ENCODE measurements around the gene CAMK1D. TPM values are rescaled to one million over a fixed set of nuclear protein-coding genes. Genes with fewer than 3 reads are reported as not detected.

CAMK1D gene
- total and polyA plus RNA-seq, 2 of the 8 experiments (the other 6 are each of a cell fraction or from before 2014, with no cell fraction given), result 3.5 to 10.6 TPM

GRCh38 chr10:12409613-12410012 lies 60.3 kb downstream of the CAMK1D start:
- Histone ChIP-seq H3K4me2 (ENCODE audit: insufficient read depth in 1 of 2, low read depth in 2 of 2, low read length in 2 of 2) (no peak overlapping the region), H3K4me1 (replicated peaks in 1 of 4; ENCODE audit: control insufficient read depth in 3 of 4, insufficient read depth in 4 of 4, low read length in 3 of 4) (no peaks in the 10 kb centered on the region; a peak in 1 of 7 replicates), H2BK15ac (ENCODE audit: low read length) (no peak overlapping the region), H2AFZ (ENCODE audit: low read length) (no peak overlapping the region), H3K27me3 (replicated peaks in 1 of 4; ENCODE audit: control insufficient read depth in 3 of 4, extremely low read depth in 1 of 4, insufficient read depth in 3 of 4, low read length in 3 of 4) (no peaks in the 10 kb centered on the region), H3K18ac (ENCODE audit: extremely low read depth, low read length) (no peak overlapping the region), H4K5ac (ENCODE audit: insufficient read length, low read depth, low read length) (no peak overlapping the region), H3K36me3 (ENCODE audit: control insufficient read depth in 2 of 4, insufficient read depth in 4 of 4, low read length in 3 of 4) (no peaks in the 10 kb centered on the region), H2BK5ac (ENCODE audit: low read depth, low read length) (no peak overlapping the region), H2BK120ac (replicated peaks; ENCODE audit: low read depth, low read length) (no peak overlapping the region), H3K4ac (replicated peaks; ENCODE audit: insufficient read length, low read depth, low read length) (no peak overlapping the region), H3K9me3 (ENCODE audit: insufficient read depth in 2 of 2, low read depth in 1 of 2, low read length in 1 of 2) (no peaks in the 10 kb centered on the region), H3K9ac (replicated peaks in 1 of 4; ENCODE audit: extremely low read depth in 1 of 4, low read depth in 3 of 4, low read length in 3 of 4) (no peak overlapping the region), H2BK12ac (ENCODE audit: low read depth, low read length) (no peak overlapping the region), H3K27ac (ENCODE audit: low read depth, low read length) (no peak overlapping the region), H3K14ac (ENCODE audit: insufficient read length) (no peak overlapping the region), H4K8ac (ENCODE audit: extremely low read depth, insufficient read depth, low read length) (no peak overlapping the region), H3K4me3 (ENCODE audit: extremely low read depth in 1 of 4, insufficient read depth in 2 of 4, low read depth in 3 of 4, low read length in 4 of 4) (no peak overlapping the region), H3K56ac (replicated peaks; ENCODE audit: insufficient read length, low read depth, low read length) (no peak overlapping the region), H2BK20ac (ENCODE audit: low read length) (no peak overlapping the region), H3K23ac (ENCODE audit: insufficient read length) (no peak overlapping the region), H4K91ac (replicated peaks; ENCODE audit: insufficient read length, low read length) (no peak overlapping the region), H3K79me1 (ENCODE audit: low read depth, low read length) (no peaks in the 10 kb centered on the region), H2AK5ac (ENCODE audit: low read depth, low read length) (no peak overlapping the region), H4K20me1 (replicated peaks in 1 of 2; ENCODE audit: control insufficient read depth in 1 of 2, insufficient read depth in 2 of 2, low read length in 2 of 2) (no peaks in the 10 kb centered on the region), H3K23me2 (ENCODE audit: low read depth, low read length) (peaks cover 2% of the 10 kb centered on the region; the same call in 1 of the 2 replicates), H3K79me2 (ENCODE audit: control insufficient read depth in 1 of 2, insufficient read depth in 2 of 2, low read length in 2 of 2) (no peaks in the 10 kb centered on the region)
- FAIRE-seq (no peak), DNase-seq (ENCODE audit: low read depth in 1 of 2, low spot score in 2 of 2) (no peak)
- WGBS, 2 experiments (ENCODE audit: extremely low coverage in 1 of 2, insufficient coverage in 1 of 2, insufficient read length in 1 of 2, insufficient replicate concordance in 2 of 2, low coverage in 1 of 2, low lambda C conversion rate in 2 of 2, missing lambda C conversion rate in 1 of 2), result 94% methylated on average over 5 of the region's 5 CpGs; no CpG with 5 or more reads in 1 of the 2 experiments
- ChIA-PET CTCF (ENCODE audit: partially characterized antibody) (no interaction called here), POLR2A (ENCODE audit: partially characterized antibody) (no interaction called here)
- TF ChIP-seq SUZ12 (IDR thresholded peaks at IDR 0.05; ENCODE audit: low read length), result no peak
- TF ChIP-seq, protein P1, sequence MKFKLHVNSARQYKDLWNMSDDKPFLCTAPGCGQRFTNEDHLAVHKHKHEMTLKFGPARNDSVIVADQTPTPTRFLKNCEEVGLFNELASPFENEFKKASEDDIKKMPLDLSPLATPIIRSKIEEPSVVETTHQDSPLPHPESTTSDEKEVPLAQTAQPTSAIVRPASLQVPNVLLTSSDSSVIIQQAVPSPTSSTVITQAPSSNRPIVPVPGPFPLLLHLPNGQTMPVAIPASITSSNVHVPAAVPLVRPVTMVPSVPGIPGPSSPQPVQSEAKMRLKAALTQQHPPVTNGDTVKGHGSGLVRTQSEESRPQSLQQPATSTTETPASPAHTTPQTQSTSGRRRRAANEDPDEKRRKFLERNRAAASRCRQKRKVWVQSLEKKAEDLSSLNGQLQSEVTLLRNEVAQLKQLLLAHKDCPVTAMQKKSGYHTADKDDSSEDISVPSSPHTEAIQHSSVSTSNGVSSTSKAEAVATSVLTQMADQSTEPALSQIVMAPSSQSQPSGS (IDR thresholded peaks at IDR 0.05; ENCODE audit: low read length), result no peak
- TF ChIP-seq TCF12 (IDR thresholded peaks at IDR 0.05; ENCODE audit: low read depth, low read length), result no peak
- no peak for TF ChIP-seq TBP (IDR thresholded peaks at IDR 0.05; ENCODE audit: low read depth, low read length)
- TF ChIP-seq, protein P2, sequence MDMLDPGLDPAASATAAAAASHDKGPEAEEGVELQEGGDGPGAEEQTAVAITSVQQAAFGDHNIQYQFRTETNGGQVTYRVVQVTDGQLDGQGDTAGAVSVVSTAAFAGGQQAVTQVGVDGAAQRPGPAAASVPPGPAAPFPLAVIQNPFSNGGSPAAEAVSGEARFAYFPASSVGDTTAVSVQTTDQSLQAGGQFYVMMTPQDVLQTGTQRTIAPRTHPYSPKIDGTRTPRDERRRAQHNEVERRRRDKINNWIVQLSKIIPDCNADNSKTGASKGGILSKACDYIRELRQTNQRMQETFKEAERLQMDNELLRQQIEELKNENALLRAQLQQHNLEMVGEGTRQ (IDR thresholded peaks at IDR 0.05; ENCODE audit: low read length), result no peak
- TF ChIP-seq NANOG (IDR thresholded peaks at IDR 0.05; ENCODE audit: insufficient read depth, low read depth, low read length, poor library complexity, severe bottlenecking), result no peak

Data from H1 (cell line).